HCT116 (cell line): ENCODE measurements around the gene SHTN1. TPM values are rescaled to one million over a fixed set of nuclear protein-coding genes. Genes with fewer than 3 reads are reported as not detected.

Source experiments
- ATAC-seq: fragments of 200-7000 bp; cut with Tn5 transposase; 2 replicates; pipeline ENCODE4 v1.9.1; 2020; ENCODE audit warnings: mild to moderate bottlenecking, moderate library complexity
- BruUV-seq: library from RNA; stranded (reverse); fragments of 400-500 nt; replicated peaks from 2 replicates; lab custom pipeline; 2021; lab: Mats Ljungman, UMichigan
- CTCF ChIA-PET: fragments of 300-600 bp; sonication (Branson Sonifier 250); formaldehyde crosslinking; loops from one replicate; lab custom pipeline; 2021; ENCODE audit warnings: antibody characterized with exemption; lab: Charles Lee
- POLR2A ChIA-PET: fragments of 300-600, 350-600 bp; sonication (Branson Sonifier 250); formaldehyde crosslinking; loops from one replicate; lab custom pipeline; 2021; ENCODE audit warnings: antibody characterized with exemption; lab: Charles Lee
- RAD21 ChIA-PET, 2 experiments: fragments of 300-600 bp; sonication (Branson Sonifier 250); formaldehyde crosslinking; loops; one replicate each; lab custom pipeline; 2023; ENCODE audit warnings: low total read pairs in 2 of 2; ENCODE audit not compliant: uncharacterized antibody in 2 of 2, unreplicated experiment in 2 of 2, low non-redundant PET in 1 of 2; lab: Charles Lee
- DNase-seq: peaks from one replicate; pipeline ENCODE4 v3.0.0-alpha.2; 2010; ENCODE audit warnings: low read depth, low spot score
- H2AFZ ChIP-seq: fragments of 200-600 bp; shearing (Covaris generic), sonication (generic); 2 replicates; pipeline ENCODE4 v1.6.1; 2017; ENCODE audit warnings: low read depth, mixed run types, mixed read lengths, antibody characterized with exemption, low read length; ENCODE audit not compliant: poor library complexity, severe bottlenecking
- H3K27ac ChIP-seq: 2 replicates; pipeline ENCODE4 v1.5.1; 2012; ENCODE audit warnings: low read depth, low read length
- H3K27me3 ChIP-seq: fragments of 200-600 bp; sonication (generic); 2 replicates; pipeline ENCODE4 v1.6.1; 2016; ENCODE audit warnings: mixed run types, low read length, mixed read lengths; ENCODE audit not compliant: insufficient read depth
- H3K36me3 ChIP-seq, 2 experiments: fragments of 200-500 bp in 1 of 2; fragments of 200-600 bp in 1 of 2; sonication (Bioruptor generic) in 1 of 2; sonication (generic) in 1 of 2; 2 replicates each; pipeline versions ENCODE4 v1.5.1 to v1.6.1; 2014 to 2016; ENCODE audit warnings: low read length in 2 of 2, inconsistent platforms in 1 of 2, mixed read lengths in 1 of 2, mixed run types in 1 of 2; ENCODE audit not compliant: insufficient read depth in 2 of 2, control insufficient read depth in 1 of 2
- H3K4me1 ChIP-seq, 2 experiments: fragments of 200-600 bp in 1 of 2; sonication (generic) in 1 of 2; 2 replicates each; pipeline versions ENCODE4 v1.5.1 to v1.6.1; 2012 to 2017; ENCODE audit warnings: low read length in 2 of 2, inconsistent platforms in 1 of 2, mild to moderate bottlenecking in 1 of 2, mixed read lengths in 1 of 2, mixed run types in 1 of 2, moderate library complexity in 1 of 2; ENCODE audit not compliant: insufficient read depth in 2 of 2, control insufficient read depth in 1 of 2
- H3K4me2 ChIP-seq: fragments of 200-600 bp; sonication (generic); 2 replicates; pipeline ENCODE4 v1.6.1; 2017; ENCODE audit warnings: mixed run types, low read length, mixed read lengths
- H3K4me3 ChIP-seq, 2 experiments: fragments of 200-600 bp in 1 of 2; sonication (generic) in 1 of 2; replicated peaks in 1 of 2; 2 replicates each; pipeline ENCODE4 v1.5.1; 2011 to 2016; ENCODE audit warnings: low read length in 2 of 2, control low read depth in 1 of 2, low read depth in 1 of 2, mild to moderate bottlenecking in 1 of 2, mixed read lengths in 1 of 2, mixed run types in 1 of 2
- H3K79me2 ChIP-seq: fragments of 200-600 bp; sonication (generic); 2 replicates; pipeline ENCODE4 v1.6.1; 2017; ENCODE audit warnings: mild to moderate bottlenecking, mixed run types, low read length, moderate library complexity, mixed read lengths; ENCODE audit not compliant: insufficient read depth
- H3K9ac ChIP-seq: fragments of 200-600 bp; sonication (generic); 2 replicates; pipeline ENCODE4 v1.6.1; 2016; ENCODE audit warnings: low read length, mixed read lengths
- H3K9me2 ChIP-seq: fragments of 200-600 bp; sonication (generic), shearing (Covaris generic); 2 replicates; pipeline ENCODE4 v1.6.1; 2017; ENCODE audit warnings: mixed run types, mild to moderate bottlenecking, moderate library complexity; ENCODE audit not compliant: insufficient read depth
- H3K9me3 ChIP-seq, 2 experiments: fragments of 200-500 bp in 1 of 2; fragments of 200-600 bp in 1 of 2; sonication (Bioruptor generic) in 1 of 2; sonication (generic) in 1 of 2; 2 replicates each; pipeline ENCODE4 v1.6.1; 2014 to 2017; ENCODE audit warnings: low read length in 2 of 2, mixed read lengths in 2 of 2, inconsistent platforms in 1 of 2, low read depth in 1 of 2, mild to moderate bottlenecking in 1 of 2, mixed run types in 1 of 2, moderate library complexity in 1 of 2; ENCODE audit not compliant: control insufficient read depth in 1 of 2, insufficient read depth in 1 of 2
- H4K20me1 ChIP-seq: fragments of 200-600 bp; sonication (generic), shearing (Covaris generic); 2 replicates; pipeline ENCODE4 v1.6.1; 2017; ENCODE audit warnings: mixed run types, mild to moderate bottlenecking, moderate library complexity; ENCODE audit not compliant: insufficient read depth
- CBX3 ChIP-seq: IDR thresholded peaks from 2 replicates; pipeline ENCODE4 v1.6.1; 2012; ENCODE audit warnings: low read depth
- CEBPB ChIP-seq: IDR thresholded peaks from 2 replicates; pipeline ENCODE4 v1.6.1; 2012; ENCODE audit warnings: low read depth
- CTCF ChIP-seq, 3 experiments: fragments of 200-600 bp in 1 of 3; sonication (generic) in 1 of 3; IDR thresholded peaks in 2 of 3; conservative IDR thresholded peaks in 1 of 3; 2 replicates each; pipeline ENCODE4 v1.5.1; 2012 to 2017; ENCODE audit warnings: low read depth in 2 of 3, low read length in 2 of 3, antibody characterized with exemption in 1 of 3, borderline replicate concordance in 1 of 3, control low read depth in 1 of 3, mild to moderate bottlenecking in 1 of 3, mixed read lengths in 1 of 3, mixed run types in 1 of 3, moderate library complexity in 1 of 3; ENCODE audit not compliant: insufficient read depth in 1 of 3
- ELF1 ChIP-seq: IDR thresholded peaks from 2 replicates; pipeline ENCODE4 v1.6.1; 2012; ENCODE audit warnings: low read depth, borderline replicate concordance
- EZH2 ChIP-seq: fragments of 200-600 bp; sonication (generic); IDR thresholded peaks from 2 replicates; pipeline ENCODE4 v1.6.1; 2017; ENCODE audit warnings: antibody characterized with exemption, mixed run types
- EZH2phosphoT487 ChIP-seq: fragments of 200-600 bp; IDR thresholded peaks from 2 replicates; pipeline ENCODE4 v1.6.1; 2018; ENCODE audit warnings: antibody characterized with exemption, borderline replicate concordance
- FOSL1 ChIP-seq: IDR thresholded peaks from 2 replicates; pipeline ENCODE4 v1.6.1; 2012; ENCODE audit warnings: low read depth
- POLR2AphosphoS5 ChIP-seq: IDR thresholded peaks from 2 replicates; pipeline ENCODE4 v1.6.1; 2011; ENCODE audit warnings: mild to moderate bottlenecking, low read depth, low read length, moderate library complexity
- RAD21 ChIP-seq: IDR thresholded peaks from 2 replicates; pipeline ENCODE4 v1.6.1; 2012; ENCODE audit warnings: low read depth, mild to moderate bottlenecking
- SIN3A ChIP-seq: IDR thresholded peaks from 2 replicates; pipeline ENCODE4 v1.6.1; 2012; ENCODE audit warnings: low read depth
- ZFX ChIP-seq: fragments of 450-650 bp; IDR thresholded peaks from 2 replicates; pipeline ENCODE4 v1.6.1; 2017
- intact Hi-C: fragments of 100-400 bp; cut with micrococcal nuclease; formaldehyde crosslinking; loops from 2 replicates; pipeline ENCODE4 v1.10.0; 2022
- total RNA-seq: library from RNA; stranded (reverse); gene quantifications from one replicate; pipeline ENCODE4 v1.2.1, GENCODE V29; 2021; ENCODE audit not compliant: unreplicated experiment
- TF ChIP-seq, protein P1 (sequence below): IDR thresholded peaks from 2 replicates; pipeline ENCODE4 v1.6.1; 2011; ENCODE audit warnings: mild to moderate bottlenecking, low read length, moderate library complexity; ENCODE audit not compliant: insufficient replicate concordance; ENCODE audit errors: extremely low read depth

Gene SHTN1
- total RNA-seq, 1 experiment from 2014 or later = 64.0 TPM

GRCh38 chr10:116910910-116911309 lies 94.1 kb downstream of the SHTN1 start:
- ATAC-seq (no peak), DNase-seq (no peak)
- ChIA-PET RAD21 (no interaction called here), POLR2A (no interaction called here), CTCF (no interaction called here)
- H3K79me2 ChIP-seq = no peaks in the 10 kb centered on the region
- H3K9me3 ChIP-seq = no peaks in the 10 kb centered on the region
- H3K9me2 ChIP-seq = no peaks in the 10 kb centered on the region
- H2AFZ ChIP-seq = no peak overlapping the region
- H3K4me3 ChIP-seq = no peak overlapping the region
- BruUV-seq = no TSS peak
- no peaks in the 10 kb centered on the region for H3K4me1 ChIP-seq
- no peaks in the 10 kb centered on the region for H3K27me3 ChIP-seq
- H3K27ac ChIP-seq = no peak overlapping the region
- H4K20me1 ChIP-seq = no peaks in the 10 kb centered on the region
- H3K4me2 ChIP-seq = no peak overlapping the region
- no peak overlapping the region for H3K9ac ChIP-seq
- TF ChIP-seq ZFX = no peak
- TF ChIP-seq SIN3A = no peak
- TF ChIP-seq EZH2phosphoT487 = no peak
- TF ChIP-seq CTCF (IDR thresholded peaks at IDR 0.05 in 2 of 3, conservative IDR thresholded peaks at IDR 0.05 in 1 of 3; ENCODE audit: borderline replicate concordance in 1 of 3, insufficient read depth in 1 of 3, low read depth in 2 of 3, low read length in 2 of 3) = no peak
- no peak for TF ChIP-seq FOSL1
- TF ChIP-seq POLR2AphosphoS5 = no peak
- TF ChIP-seq, protein P1, sequence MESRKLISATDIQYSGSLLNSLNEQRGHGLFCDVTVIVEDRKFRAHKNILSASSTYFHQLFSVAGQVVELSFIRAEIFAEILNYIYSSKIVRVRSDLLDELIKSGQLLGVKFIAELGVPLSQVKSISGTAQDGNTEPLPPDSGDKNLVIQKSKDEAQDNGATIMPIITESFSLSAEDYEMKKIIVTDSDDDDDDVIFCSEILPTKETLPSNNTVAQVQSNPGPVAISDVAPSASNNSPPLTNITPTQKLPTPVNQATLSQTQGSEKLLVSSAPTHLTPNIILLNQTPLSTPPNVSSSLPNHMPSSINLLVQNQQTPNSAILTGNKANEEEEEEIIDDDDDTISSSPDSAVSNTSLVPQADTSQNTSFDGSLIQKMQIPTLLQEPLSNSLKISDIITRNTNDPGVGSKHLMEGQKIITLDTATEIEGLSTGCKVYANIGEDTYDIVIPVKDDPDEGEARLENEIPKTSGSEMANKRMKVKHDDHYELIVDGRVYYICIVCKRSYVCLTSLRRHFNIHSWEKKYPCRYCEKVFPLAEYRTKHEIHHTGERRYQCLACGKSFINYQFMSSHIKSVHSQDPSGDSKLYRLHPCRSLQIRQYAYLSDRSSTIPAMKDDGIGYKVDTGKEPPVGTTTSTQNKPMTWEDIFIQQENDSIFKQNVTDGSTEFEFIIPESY = no peak
- no peak for TF ChIP-seq RAD21
- no peak for TF ChIP-seq CBX3
- no peak for TF ChIP-seq CEBPB
- no peak for TF ChIP-seq ELF1
- no peak for TF ChIP-seq EZH2
- peaks cover 16 to 38% of the 10 kb centered on the region in 2 experiments; a peak in 2 of 4 replicates for H3K36me3 ChIP-seq
- intact Hi-C loops = no loop called here
